Rectal smooth muscle tissue (tissue), 1 donor: ENCODE data around the gene PLEKHG3.

Experiments
- H3K27ac ChIP-seq: one replicate; pipeline ENCODE4 v1.7.0; 2013; ENCODE audit warnings: low read depth, low read length, inconsistent platforms
- H3K27me3 ChIP-seq: one replicate; pipeline ENCODE4 v1.7.0; 2013; ENCODE audit warnings: low read length; ENCODE audit not compliant: control insufficient read depth, insufficient read depth
- H3K36me3 ChIP-seq: one replicate; pipeline ENCODE4 v1.7.0; 2013; ENCODE audit warnings: low read length; ENCODE audit not compliant: control insufficient read depth, insufficient read depth
- H3K4me1 ChIP-seq: one replicate; pipeline ENCODE4 v1.7.0; 2013; ENCODE audit warnings: low read length; ENCODE audit not compliant: control insufficient read depth, insufficient read depth
- H3K4me3 ChIP-seq: one replicate; pipeline ENCODE4 v1.7.0; 2013; ENCODE audit warnings: low read length
- H3K9ac ChIP-seq: one replicate; pipeline ENCODE4 v1.7.0; 2013; ENCODE audit warnings: low read length

The PLEKHG3 gene

GRCh38 chr14:64703395-64704142, 655 bp upstream of the PLEKHG3 start:
- H3K27me3 ChIP-seq: no peaks in the 10 kb centered on the region
- H3K4me1 ChIP-seq: peaks cover 24% of the 10 kb centered on the region
- no peaks in the 10 kb centered on the region for H3K36me3 ChIP-seq
- peak overlapping the region; percentile 36 for H3K9ac ChIP-seq
- peak overlapping the region; percentile 90 for H3K4me3 ChIP-seq
- peak overlapping the region; percentile 91 for H3K27ac ChIP-seq

- Histone ChIP-seq H3K9ac (peak overlapping the region; percentile 39), H3K4me3 (peak overlapping the region; percentile 90), H3K27me3 (no peaks in the 10 kb centered on the region), H3K36me3 (no peaks in the 10 kb centered on the region), H3K4me1 (peaks cover 34% of the 10 kb centered on the region), H3K27ac (peak overlapping the region; percentile 91)
These were observed 638 bp downstream of the PLEKHG3 start for GRCh38 chr14:64704743-64705380.

- H3K4me1 ChIP-seq: peaks cover 36% of the 10 kb centered on the region
- H3K9ac ChIP-seq: peak overlapping the region; percentile 39
- peak overlapping the region; percentile 90 for H3K4me3 ChIP-seq
- peak overlapping the region; percentile 91 for H3K27ac ChIP-seq
- no peaks in the 10 kb centered on the region for H3K27me3 ChIP-seq
- H3K36me3 ChIP-seq: no peaks in the 10 kb centered on the region
These were observed 1.3 kb downstream of the PLEKHG3 start for GRCh38 chr14:64705381-64706118.

GRCh38 chr14:64706119-64706592, 1.9 kb downstream of the PLEKHG3 start:
- peak overlapping the region; percentile 91 for H3K27ac ChIP-seq
- no peak overlapping the region for H3K9ac ChIP-seq
- H3K4me3 ChIP-seq: peak overlapping the region; percentile 90
- H3K4me1 ChIP-seq: peaks cover 42% of the 10 kb centered on the region
- H3K27me3 ChIP-seq: no peaks in the 10 kb centered on the region
- H3K36me3 ChIP-seq: no peaks in the 10 kb centered on the region

- Histone ChIP-seq H3K27ac (peak overlapping the region; percentile 91), H3K4me3 (peak overlapping the region; percentile 35)
These were observed 2.5 kb downstream of the PLEKHG3 start for GRCh38 chr14:64706593-64707193.

GRCh38 chr14:64707661-64708060, 3.4 kb downstream of the PLEKHG3 start:
- Histone ChIP-seq H3K27ac (peak overlapping the region; percentile 91), H3K27me3 (no peaks in the 10 kb centered on the region), H3K36me3 (no peaks in the 10 kb centered on the region), H3K4me1 (peaks cover 43% of the 10 kb centered on the region), H3K9ac (no peak overlapping the region), H3K4me3 (no peak overlapping the region)

More at GRCh38 chr14:64706593-64707193, 2.5 kb downstream of the PLEKHG3 start:
- Histone ChIP-seq H3K9ac (no peak overlapping the region), H3K4me1 (peaks cover 43% of the 10 kb centered on the region), H3K36me3 (no peaks in the 10 kb centered on the region), H3K27me3 (no peaks in the 10 kb centered on the region)

GRCh38 chr14:64708148-64709004, 4.2 kb downstream of the PLEKHG3 start:
- H3K27me3 ChIP-seq: no peaks in the 10 kb centered on the region
- peak overlapping the region; percentile 91 for H3K27ac ChIP-seq
- peak overlapping the region; percentile 26 for H3K4me3 ChIP-seq
- H3K36me3 ChIP-seq: no peaks in the 10 kb centered on the region
- H3K4me1 ChIP-seq: peaks cover 43% of the 10 kb centered on the region
- H3K9ac ChIP-seq: no peak overlapping the region

- no peaks in the 10 kb centered on the region for H3K27me3 ChIP-seq
- no peaks in the 10 kb centered on the region for H3K36me3 ChIP-seq
- peak overlapping the region; percentile 26 for H3K4me3 ChIP-seq
- no peak overlapping the region for H3K9ac ChIP-seq
- peak overlapping the region; percentile 91 for H3K27ac ChIP-seq
- peaks cover 38% of the 10 kb centered on the region for H3K4me1 ChIP-seq
These were observed 4.9 kb downstream of the PLEKHG3 start for GRCh38 chr14:64709126-64709525.

- Histone ChIP-seq H3K9ac (no peak overlapping the region), H3K27me3 (no peaks in the 10 kb centered on the region), H3K4me3 (no peak overlapping the region), H3K27ac (peak overlapping the region; percentile 42), H3K36me3 (no peaks in the 10 kb centered on the region), H3K4me1 (peaks cover 32% of the 10 kb centered on the region)
These were observed 6.8 kb downstream of the PLEKHG3 start for GRCh38 chr14:64711039-64711438.

GRCh38 chr14:64713677-64714076, 9.5 kb downstream of the PLEKHG3 start:
- no peak overlapping the region for H3K4me3 ChIP-seq
- H3K9ac ChIP-seq: no peak overlapping the region
- H3K36me3 ChIP-seq: no peaks in the 10 kb centered on the region
- no peaks in the 10 kb centered on the region for H3K27me3 ChIP-seq
- H3K27ac ChIP-seq: no peak overlapping the region
- H3K4me1 ChIP-seq: peaks cover 42% of the 10 kb centered on the region

- H3K36me3 ChIP-seq: no peaks in the 10 kb centered on the region
- H3K27ac ChIP-seq: no peak overlapping the region
- no peak overlapping the region for H3K9ac ChIP-seq
- peaks cover 41% of the 10 kb centered on the region for H3K4me1 ChIP-seq
- H3K27me3 ChIP-seq: no peaks in the 10 kb centered on the region
- H3K4me3 ChIP-seq: no peak overlapping the region
These were observed 10.3 kb downstream of the PLEKHG3 start for GRCh38 chr14:64714432-64715025.
